NOMO-1 treated with dmso at 0.1 percent for 144 hours (cell line): ENCODE results near the gene UBAC2.
"Not testable (repeated sequence)": the region's sequence is repeated elsewhere in the genome, so short reads cannot be mapped to it uniquely, and the experiment has no call there.

ENCODE experiments used
- DNase-seq: peaks from one replicate; lab custom pipeline; 2025; ENCODE audit not compliant: unreplicated experiment; lab: John Stamatoyannopoulos, UW

Gene UBAC2

DNA sequence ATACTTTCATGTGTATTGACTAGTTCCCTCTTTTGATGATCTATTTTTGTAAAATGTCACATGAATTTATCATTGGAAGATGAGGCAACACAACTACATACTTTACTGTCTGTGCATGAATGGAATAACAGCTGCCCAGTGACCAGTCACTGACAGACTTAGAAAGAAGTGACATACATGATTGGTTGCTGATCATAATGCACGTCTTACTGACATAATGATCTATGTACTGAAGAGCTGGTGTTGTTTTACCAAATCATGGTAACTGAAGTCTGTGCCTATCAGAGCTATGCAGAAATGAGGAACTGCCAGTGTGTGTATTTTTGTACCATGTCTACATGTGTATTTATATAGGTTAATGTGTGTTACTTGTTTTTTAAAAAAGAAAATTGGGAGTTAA is 31.1 kb downstream of the UBAC2 start:
- peak; percentile 69 for DNase-seq

DNA sequence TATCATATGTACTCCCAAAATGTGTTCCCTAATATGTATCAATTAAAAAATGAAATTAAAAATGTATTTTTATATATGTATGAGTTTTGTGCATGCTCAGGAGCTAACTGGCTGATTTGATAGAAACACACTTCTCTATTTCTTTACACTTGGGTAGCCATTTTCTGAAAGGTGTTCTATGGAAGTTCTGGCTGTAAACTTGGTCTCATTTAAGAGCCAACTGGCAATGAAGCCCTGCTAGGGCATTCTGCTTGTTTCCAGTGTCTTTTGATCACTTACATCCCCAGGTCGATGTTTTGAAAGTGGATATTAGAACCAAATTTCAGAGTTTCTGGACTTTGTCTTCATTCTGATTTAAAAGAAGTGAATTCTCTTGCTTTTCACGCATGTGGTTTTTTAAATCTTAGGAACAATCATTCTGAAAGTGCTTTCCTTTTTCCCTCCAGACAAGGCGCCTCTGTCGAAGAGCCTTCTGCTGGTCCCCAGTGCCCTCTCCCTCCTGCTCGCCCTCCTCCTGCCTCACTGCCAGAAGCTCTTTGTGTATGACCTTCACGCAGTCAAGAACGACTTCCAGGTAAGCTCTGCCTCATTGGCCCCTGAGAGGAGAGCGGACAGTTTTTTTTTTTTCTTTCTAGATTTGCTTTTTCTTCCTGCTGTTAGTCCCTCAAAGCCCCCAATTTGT is 37.5 kb downstream of the UBAC2 start:
- no peak for DNase-seq

DNA sequence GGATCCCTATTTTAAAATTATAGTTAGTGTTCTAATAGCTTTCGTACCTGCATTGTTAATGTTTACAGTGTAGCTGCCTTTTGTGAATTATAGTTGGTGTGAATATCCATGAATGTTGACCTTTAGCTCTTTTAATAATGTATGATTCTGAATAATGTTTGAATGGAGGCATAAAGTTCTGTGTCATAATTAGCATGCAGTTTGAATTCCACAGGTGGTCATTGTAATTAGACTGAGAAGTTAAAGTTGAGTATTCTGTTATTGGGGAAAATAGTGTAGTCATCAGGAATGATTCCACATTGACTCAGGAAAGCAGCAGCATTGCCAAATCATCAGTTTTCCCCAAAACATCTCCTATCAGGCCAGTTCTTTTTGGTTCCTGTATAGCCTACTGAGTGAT is 45.4 kb downstream of the UBAC2 start:
- no peak for DNase-seq

DNA sequence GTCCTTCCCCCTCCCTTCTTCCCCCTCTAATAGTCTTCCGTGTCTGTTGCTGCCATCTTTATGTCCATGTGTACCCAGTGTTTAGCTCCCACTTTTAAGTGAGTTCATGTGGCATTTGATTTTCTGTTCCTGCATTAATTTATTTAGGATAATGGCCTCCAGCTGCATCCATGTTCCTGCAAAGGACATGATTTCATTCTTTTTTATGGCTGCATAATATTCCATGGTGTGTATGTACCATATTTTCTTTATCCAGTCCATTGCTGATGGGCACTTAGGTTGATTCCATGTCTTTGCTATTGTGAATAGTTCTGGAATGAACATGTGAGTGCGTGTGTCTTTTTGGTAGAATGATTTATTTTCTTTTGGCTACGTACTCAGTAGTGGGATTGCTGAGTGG is 48.5 kb downstream of the UBAC2 start:
- not testable (repeated sequence) for DNase-seq

DNA sequence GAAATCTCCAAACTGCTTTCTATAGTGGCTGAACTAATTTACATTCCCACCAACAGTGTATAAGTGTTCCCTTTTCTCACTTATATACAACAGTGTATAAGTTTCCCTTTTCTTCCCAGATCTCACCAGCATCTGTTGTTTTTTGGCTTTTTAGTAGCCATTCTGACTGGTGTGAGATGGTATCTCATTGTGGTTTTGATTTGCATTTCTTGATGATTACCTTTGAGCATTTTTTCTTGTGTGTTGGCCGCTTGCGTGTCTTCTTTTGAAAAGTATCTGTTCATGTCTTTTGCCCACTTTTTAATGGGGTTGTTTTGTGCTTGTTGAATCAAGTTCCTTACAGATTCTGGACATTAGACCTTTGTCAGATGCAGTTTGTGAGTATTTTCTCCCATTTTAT is 49.0 kb downstream of the UBAC2 start:
- DNase-seq = not testable (repeated sequence)

DNA sequence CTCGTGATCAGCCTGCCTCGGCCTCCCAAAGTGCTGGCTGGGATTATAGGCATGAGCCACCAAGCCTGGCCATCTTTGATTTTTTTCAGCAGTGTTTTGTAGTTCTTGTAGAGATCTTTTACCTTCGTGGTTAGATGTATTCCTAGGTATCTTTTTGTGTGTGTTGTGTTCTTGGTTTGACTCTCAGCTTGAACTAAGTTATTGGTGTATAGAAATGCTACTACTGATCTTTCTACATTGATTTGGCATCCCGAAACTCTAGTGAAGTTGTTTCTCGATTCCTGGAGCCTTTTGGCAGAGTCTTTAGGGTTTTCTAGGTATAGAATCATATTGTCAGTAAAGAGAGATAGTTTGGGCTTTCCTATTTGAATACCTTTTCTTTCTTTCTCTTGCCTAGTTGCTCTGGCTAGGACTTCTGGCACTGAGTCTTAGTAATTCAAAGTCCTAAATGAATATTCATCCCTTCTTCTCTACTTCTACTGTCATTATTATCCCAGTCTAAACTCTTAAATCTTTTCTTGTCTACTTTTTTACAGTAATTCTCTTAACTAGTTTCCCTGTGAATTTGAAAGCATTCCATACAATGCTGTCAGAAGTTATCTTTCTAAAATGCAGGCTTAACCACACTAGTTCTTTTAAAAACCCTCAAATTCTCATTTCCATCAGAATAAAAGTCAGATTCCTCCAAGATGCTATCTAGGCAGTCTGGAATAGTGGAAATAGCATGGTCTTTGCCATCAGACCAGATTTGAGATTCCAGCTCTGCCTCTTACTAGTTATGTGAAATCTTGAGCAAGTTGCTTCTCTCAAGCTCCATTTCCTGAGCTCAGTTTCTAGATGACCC is 50.5 kb downstream of the UBAC2 start:
- no peak for DNase-seq

DNA sequence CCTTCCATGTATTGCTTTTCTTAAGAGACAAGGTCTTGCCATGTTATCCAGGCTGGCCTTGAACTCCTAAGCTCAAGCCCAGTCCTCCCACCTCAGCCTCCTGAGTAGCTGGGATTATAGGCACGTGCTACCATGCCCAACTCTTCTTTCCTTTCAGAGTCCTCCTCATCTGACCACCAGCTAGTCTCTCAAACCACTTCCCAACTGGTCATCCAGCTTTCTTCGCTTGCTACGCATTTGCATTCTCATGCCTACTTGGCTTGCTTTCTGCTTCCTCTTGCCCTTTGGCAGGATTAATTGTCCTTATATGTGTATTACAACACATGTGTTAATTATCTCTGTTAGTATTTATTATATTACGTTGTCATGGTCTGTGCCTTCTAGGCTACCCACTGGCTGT is 51.3 kb downstream of the UBAC2 start:
- DNase-seq = no peak

DNA sequence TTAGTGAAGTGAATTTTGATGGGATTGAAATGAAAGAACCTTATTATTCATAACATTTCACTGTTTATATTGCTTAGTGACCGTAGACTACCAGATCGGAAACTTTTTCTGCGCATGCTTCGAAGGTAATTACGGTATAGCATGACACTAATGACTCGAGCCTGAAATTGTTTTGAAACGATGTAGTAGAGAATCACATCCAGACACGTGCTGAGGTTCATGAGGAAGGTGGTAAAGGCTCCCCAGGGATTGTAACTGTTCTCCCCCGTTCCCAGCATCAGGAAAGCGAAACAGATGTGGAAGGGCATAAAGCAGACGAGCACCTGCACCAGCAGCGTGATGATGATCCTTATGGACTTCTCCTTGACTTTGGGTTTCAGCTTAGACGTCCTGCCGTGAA is 54.2 kb downstream of the UBAC2 start:
- no peak for DNase-seq

DNA sequence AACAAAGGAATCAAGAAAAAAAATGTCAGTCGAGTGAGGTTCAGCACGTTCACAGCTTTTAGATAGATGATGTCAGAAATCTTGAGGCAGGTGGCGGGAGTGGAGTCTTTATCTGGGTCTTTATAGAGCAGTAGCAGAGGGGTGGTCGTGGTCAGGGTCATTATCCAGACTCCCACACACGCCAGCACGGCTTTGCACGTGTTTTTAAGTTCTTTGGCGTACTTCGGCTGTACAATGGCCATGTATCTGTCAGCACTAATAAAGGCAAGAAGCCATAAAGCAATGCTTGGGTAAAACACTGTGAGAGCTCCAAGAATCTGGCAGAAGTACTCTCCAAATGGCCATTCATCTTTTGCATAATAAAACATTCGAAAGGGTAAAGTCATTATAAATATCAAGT is 54.6 kb downstream of the UBAC2 start:
- no peak for DNase-seq

DNA sequence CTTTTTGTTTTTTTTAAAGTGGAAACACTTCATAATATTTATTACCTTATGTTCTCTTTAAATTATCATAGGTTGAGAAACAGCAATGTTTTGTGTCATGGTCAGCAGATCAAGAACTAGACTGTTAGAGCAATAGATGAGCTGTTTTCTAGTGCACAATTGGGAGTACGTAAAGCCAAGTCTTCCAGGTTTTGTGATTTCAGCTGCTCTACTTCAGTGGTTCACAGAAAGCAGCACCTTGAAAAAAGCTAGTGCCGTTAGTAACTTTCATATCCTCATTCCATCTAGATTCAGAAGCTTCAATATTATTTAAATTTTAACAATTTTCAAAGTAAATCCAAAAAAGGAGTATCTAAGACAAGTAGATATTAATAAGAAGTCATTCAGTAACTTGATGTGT is 55.6 kb downstream of the UBAC2 start:
- DNase-seq = no peak

DNA sequence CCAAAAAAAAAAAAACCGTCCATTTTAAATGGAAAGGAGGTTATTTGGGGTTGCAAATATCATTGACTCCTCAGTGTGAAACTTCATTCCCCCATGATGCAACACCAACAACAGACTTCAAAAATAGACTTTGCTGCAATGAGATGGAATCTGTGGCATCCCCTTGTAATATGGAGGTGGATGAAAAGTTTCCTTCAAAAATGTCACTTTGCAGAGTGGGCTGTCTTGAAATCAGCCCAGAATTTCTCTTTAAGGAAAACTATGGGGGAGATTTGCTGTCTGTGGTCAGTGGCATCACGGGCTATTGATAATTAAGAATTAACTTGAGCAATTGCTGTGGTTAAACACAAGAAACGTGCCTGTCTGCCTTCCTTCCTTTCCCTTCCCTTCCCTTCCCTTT is 56.1 kb downstream of the UBAC2 start:
- peak; percentile 23 for DNase-seq

DNA sequence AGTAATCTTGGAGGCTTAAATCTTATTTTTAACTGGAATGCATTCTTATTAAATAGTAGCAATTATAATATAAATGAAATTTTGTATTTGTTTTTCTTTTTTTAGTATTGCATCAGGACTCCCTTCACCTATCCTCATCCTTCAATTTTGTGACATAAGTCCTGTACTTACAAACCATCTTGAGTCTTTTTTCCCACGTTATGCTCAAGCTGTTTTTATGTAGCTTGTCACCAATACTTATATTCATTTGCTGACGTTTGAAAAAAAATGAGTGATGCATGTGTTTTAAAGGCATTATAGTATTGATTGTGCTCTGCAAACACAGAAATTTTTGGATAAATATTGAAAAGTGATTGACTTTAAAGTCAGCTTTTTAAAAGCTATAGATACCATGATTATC is 56.6 kb downstream of the UBAC2 start:
- DNase-seq = peak; percentile 35

DNA sequence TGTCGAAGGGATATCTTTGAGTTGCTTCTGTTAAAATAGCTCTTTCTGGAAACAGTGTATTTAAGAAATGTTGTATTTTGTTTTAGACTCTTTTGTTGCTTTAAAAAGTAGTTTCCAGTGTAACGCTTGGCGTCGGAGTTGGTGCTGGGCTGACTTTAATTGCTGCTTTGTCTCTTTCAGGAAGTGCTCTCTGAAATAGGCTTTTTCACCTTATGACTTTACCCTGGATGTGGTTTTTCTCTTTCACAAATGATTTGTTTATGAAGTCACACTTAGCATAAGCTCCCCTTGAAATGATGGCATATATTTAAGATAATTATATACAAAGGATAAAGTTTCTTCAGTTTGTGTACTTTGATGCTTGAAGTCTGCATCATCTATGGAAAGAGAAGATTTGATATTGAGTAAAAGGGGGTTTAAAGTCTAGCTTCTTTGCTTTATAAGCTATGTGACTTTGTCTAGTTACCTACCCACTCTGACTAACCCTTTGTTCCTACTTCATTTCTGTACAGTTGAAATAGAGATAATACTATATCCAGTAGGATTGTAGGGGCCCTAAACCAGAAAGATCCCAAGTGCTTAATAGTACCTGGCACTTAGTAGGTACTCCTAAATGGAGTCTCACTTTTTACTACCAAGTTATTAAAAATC is 57.7 kb downstream of the UBAC2 start, which contains the start of gene GPR18:
GPR18 (minus strand) TSS at position 170 of the 651 bp plus-strand sequence. CDS start 2,507 bp downstream, outside the sequence.
- peak; percentile 21 for DNase-seq

DNA sequence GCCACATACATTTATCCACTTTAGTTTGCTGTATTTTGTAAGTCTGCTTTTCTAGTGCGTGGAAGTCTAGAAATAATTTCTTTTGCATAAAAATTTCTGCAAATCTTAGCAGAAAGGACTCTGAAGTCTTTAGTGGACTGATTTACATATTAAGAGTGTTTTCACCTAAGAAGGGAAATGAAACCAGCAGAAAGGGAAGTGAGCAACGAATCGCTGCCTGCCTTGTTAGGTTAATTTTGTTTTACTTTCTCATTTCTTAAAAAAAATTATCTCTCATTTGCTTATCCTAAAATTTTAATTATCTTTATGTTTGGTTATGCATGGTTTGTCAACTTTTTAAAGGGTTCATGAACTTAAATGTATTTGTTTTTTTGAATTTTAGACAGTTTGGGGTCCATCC is 58.3 kb downstream of the UBAC2 start:
- DNase-seq = peak; percentile 38

DNA sequence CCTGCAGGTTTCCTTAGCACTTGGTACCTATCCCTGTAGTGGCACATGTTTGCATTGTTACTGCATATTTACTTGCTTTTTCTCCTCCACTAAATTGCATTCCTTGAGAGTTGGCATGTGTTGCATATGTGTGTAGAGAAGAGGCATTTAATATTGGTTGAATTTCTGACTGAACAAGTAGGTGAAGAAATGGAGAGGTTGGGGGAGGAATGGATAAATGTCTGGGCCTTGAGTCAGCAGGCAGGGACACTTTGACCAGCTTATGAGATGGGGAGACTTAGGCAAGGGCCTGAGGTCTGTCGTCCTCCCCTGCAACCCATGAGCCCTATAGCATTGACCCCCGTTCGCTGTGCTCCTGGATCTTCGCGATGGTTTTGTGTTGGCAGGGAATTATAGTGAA is 59.6 kb downstream of the UBAC2 start:
- DNase-seq = no peak

DNA sequence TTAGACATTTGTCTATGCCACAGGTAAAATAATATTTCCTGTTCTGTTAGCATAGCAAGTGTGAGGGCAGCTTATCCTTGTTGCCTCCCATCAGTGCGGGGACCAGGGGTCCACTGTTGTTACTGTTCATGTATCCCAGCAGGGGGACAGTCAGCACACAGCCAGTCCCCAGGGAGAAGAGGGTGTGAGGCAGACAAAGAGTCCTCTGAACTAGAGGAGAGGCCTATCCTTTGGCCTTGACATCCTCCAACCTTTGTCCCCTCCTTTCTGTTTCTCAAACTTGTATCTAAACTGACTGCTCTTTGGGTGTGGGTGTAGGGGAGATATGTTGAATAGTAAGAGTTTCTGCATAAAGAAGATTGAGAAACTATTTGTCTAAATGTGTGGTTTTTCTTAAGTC is 60.4 kb downstream of the UBAC2 start:
- no peak for DNase-seq

DNA sequence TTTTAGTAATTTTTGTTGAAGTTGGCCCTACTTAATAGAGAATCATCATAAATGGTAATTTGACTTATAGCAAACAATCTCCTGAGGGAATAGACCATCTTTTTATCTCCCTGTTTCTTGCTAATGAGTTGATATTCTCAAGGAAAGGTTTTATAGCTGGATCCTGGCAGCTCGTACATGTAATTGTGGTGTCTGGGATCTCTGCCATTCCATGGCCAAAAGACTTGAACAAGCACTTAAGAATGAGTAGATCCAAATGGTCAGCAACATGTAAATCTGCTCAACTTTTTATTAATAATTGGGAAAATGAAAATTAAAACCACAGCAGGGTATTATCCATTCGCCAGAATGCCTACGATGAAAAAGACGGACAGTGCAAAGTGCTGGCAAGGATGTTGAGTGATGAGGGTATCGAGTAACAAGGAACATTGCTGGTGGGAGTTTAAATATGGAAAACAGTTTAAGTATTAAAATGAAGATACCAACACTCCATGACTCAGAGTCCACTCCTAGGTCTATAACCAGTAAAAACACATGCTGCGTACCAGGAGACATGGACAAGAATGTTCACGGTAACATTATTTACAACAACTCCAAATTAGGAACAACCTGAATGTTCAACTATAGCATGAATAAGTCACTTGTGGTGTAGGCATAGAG is 62.6 kb downstream of the UBAC2 start:
- DNase-seq = no peak

DNA sequence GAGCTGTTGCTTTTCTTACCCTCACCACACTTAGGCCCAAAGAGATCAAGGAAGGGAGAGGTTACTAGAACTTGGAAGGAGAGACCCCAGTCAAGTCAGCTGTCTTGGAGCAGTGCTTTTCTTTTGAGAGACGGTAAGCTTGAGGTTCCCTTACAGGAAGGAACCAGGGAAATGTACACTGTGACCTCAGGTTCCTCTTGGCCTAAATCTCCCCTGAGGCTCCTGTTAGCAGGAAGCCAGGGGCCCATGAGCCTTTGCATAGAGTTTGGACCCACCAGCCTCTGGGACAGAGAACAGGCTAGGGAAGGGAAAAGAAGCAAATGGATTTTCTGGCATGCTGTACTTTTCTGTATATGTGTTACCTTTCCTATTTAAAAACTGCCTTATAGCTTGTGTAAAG is 63.4 kb downstream of the UBAC2 start:
- DNase-seq = no peak

DNA sequence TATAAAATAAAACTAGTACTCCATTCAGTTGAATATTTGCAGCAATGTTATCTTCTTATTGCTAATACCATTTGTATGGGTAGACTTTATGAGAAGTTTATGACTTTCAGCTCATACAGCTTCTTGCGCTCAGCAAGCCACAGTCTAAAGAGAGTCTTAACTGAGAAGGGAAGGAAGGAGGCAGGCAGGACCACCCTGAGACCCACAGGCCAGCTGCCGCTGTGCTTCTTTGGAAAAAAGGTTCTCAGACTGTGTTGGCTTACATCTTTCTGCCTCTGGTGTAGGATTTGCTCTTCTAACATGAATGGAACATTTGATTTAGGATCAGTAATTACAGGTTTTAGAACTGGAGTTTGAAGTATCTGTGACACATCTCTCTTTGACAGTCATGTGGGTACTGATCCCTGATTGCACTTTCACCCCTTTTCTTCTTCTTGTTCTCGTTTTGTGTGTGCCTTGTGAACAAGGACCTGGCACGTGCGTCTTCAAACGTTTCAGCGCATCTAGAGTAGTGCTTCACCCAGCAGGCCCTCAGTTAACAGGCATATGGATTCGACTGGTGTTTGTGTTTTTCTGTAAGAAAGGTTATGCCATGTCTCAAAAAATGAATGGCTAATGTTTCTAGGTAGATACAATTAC is 64.6 kb downstream of the UBAC2 start:
- DNase-seq = no peak

DNA sequence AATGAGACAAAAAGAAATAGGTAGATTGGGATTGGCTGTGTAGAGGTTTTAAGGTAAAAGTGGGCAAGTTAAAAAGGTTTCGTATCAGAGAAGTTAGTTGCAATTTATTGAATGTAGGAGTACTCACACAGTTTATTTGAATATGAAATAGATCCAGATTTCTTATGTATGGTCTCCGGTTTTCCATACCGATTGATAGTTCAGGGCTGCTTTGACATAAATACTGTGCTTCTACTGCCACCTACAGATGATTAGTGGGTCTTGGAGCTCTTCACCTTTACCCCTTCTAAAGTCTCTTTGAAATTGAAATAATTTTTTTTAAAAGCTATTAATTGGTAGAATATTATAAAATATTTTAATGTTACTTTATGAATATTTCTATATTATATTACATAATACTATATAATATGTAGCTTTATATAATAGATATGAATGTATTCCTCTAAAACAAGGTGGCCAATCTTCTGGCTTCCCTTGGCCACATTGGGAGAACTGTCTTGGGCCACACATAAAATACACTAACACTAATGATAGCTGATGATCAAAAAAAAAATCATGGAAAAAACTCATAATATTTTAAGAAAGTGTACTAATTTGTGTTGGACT is 65.3 kb downstream of the UBAC2 start:
- no peak for DNase-seq

DNA sequence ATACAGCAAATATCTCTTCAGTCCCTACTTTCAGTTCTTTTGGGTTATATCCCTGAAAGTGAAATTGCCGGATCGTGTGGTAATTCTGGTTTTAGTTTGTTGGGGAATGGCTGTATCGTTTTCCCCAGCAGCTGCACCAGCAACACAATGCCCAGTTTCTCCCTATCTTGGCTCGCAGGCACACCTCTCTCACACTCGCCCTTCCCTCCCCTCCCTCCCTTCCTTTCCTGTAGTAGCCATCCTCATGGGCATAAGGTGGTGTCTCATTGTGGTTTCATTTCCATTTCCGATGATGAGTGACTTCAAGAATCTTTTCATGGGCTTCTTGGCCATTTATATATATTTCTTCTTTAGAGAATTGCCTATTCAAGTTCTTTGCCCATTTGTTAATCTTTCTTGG is 66.2 kb downstream of the UBAC2 start:
- no peak for DNase-seq
